AG09319 (cell line): ENCODE data around the gene ACOXL.

Source experiments
- DNase-seq: peaks from one replicate; pipeline ENCODE4 v3.0.0-alpha.2; 2010; ENCODE audit warnings: low read depth; ENCODE audit errors: extremely low read depth
- TF ChIP-seq, protein P1 (sequence below): IDR thresholded peaks from 2 replicates; pipeline ENCODE4 v1.5.1; 2011; ENCODE audit warnings: low read depth, mild to moderate bottlenecking, inconsistent platforms, low read length, moderate library complexity

ACOXL gene

DNA sequence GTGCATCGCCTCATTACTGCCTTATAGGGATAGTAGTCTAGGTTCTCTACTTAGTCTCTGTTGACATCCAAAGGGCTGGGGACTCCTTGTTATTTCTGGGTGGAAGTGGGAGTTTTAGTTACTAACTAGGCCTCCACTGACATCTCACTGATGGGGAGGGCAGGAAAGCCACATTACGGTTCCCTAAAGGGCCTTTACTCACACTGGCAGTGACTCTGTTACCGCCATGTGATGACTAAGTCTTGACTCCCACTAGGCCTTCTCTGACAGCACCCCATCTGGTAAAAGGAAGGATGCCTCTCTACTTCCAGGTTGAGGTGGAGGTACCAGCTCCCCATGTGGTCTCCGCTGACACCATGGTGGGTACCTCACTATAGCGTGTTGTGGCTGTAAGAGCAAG, 374.3 kb downstream of the ACOXL start:
- no peak for DNase-seq
- TF ChIP-seq, protein P1, sequence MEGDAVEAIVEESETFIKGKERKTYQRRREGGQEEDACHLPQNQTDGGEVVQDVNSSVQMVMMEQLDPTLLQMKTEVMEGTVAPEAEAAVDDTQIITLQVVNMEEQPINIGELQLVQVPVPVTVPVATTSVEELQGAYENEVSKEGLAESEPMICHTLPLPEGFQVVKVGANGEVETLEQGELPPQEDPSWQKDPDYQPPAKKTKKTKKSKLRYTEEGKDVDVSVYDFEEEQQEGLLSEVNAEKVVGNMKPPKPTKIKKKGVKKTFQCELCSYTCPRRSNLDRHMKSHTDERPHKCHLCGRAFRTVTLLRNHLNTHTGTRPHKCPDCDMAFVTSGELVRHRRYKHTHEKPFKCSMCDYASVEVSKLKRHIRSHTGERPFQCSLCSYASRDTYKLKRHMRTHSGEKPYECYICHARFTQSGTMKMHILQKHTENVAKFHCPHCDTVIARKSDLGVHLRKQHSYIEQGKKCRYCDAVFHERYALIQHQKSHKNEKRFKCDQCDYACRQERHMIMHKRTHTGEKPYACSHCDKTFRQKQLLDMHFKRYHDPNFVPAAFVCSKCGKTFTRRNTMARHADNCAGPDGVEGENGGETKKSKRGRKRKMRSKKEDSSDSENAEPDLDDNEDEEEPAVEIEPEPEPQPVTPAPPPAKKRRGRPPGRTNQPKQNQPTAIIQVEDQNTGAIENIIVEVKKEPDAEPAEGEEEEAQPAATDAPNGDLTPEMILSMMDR: no peak

DNA sequence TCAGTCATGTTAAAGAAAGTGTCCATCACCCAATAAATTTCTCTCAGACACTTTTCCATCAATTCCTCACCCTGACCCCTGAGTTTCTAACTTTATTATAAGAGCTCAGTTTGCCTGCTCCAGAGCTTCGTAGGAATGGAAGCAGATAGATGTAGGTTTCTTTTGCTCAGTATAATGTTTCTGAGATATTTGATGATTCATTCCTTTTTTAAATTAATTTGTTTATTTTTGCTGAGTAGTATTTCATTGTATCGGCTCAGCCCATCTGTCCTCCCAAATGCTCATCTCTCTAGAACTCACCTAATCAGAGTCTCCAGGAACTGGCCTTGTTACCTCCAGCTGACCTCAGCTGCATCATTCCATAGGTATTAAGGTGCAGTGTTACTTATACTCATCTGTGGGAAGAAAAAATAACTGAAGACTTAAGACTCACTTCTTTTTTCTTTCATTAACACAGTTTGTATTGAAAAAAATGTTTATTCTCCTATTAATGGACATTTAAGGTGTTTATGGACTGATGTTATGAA, 376.4 kb downstream of the ACOXL start:
- DNase-seq: no peak
- TF ChIP-seq, protein P1: no peak

DNA sequence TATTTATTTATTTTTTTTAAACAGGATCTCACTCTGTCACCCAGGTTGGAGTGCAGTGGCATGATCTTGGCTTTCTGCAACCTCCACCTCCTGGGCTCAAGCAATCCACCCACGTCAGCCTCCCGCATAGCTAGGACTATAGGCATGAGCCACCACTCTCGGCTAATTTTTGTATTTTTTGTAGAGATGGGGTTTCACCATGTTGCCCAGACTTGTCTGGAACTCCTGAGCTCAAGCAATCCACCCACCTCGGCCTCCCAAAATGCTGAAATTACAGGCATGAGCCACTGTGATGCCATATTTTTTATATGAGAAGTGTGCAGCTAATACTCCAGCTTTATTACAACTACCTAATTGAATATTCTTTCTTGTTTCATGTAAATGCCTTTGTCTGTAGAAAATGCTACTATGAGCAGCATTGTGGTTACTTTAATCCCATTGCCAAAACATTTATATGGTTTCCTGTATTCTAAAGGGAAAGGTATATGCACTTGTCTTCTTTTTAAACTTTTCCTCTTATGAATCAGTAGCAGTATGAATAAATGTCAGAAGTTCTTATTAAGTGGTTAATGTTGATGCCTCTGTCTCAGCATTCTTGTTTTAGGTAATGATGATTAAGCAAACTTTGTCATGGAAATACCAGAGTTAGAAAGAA, 378.9 kb downstream of the ACOXL start:
- no peak for DNase-seq
- TF ChIP-seq, protein P1: no peak

DNA sequence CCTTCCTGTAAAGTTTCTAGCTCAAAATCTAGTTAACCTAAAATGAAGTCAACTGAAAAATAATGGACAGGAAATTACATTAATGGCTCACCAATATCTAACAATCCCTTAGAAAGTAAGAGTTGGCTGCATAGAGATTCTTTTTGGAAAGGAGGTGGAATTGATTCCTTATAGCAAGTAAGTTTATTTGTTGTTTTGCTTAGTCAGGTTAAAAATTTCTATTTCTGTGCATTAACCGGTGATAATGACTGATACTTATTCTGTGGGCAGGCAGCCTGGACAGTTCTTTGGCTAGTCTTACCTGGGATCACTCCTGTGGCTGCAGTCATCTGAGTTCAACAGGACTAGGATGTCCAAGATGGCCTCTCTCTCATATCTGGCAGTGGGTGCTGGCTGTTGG, 381.5 kb downstream of the ACOXL start:
- TF ChIP-seq, protein P1: no peak

DNA sequence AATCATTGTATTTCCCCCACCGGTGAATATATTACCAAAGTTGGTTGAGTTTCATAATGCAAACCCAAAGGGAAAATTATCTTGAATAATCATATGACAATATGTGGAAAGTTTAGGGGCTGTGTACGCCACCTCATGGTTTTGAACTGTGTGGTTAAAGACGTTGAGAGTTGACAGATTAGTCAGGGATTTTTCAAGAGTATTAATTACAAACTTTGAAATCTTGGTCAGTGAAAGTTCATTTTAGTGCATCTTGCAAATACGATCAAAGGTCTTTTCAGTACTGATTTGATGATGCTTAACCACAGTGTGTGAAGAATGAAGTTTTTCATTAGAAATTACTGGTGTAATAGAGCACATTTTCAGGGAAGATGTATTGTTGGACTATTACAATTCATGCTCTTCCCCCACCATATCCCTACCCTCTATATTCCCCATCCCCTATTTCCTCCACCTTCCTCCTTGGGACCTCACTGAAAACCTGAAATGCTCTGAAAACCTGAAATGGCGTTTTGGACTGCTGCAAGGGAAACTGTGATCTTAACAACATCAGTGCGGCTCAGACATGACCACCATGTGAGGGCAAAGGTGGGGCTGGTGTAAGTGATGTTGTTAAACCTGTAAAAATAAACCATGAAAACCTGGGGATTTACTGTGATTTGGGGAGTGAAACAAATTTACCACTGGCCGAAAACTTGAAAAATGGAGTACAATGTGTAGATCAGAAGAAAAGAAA, 383.8 kb downstream of the ACOXL start:
- TF ChIP-seq, protein P1: no peak
- DNase-seq: no peak

More for the DNA sequence above, 381.5 kb downstream of the ACOXL start:
- no peak for DNase-seq

DNA sequence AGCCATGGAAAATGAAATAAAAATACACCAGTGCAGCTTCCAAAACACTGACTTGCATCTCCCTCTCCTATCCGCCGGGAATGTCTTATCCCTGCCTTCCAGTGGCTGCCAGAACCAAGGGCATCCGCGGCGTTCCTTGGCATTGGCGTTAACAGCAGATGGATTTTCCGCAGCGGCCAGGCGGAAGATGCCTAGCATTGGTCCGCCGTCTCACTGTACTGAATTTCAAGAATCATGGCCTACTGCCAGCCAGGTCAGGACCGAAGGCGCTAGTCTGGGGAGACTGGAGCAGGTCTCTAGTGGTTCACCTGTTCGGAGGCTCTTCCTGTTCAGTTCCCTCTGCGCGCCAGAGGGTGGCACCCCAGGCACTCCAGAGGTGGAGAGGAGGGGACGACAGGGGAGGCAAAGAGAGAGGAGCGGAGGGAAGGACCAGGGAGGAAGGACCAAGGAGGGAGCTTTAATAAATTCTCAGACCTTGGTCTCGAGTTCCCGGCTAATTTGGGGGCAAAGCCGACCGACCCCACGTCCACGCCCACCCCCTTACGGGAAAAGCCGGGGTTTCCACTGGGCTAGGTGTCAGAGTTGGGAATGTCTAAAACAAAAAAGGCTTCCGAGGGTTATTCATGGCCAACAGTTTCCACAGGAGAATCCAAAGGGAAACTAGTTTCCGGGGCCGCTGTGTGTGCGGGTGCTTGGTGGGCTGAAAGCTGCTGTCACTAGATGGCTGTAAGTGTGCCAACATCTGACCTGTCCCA, 384.6 kb downstream of the ACOXL start:
- TF ChIP-seq, protein P1: peak; percentile 92
- no peak for DNase-seq
